ENCODE data around the gene NFKB1.

Gene NFKB1

GRCh38 chr4:102589743-102590142 lies 88.6 kb downstream of the NFKB1 start:
- Histone ChIP-seq H3K27ac (ENCODE audit: low read length) (no peak overlapping the region), H3K4me3 (ENCODE audit: low read length) (no peak overlapping the region), H3K4me1 (ENCODE audit: control insufficient read depth, low read depth, low read length) (no peaks in the 10 kb centered on the region), H3K36me3 (ENCODE audit: control insufficient read depth, low read depth, low read length) (no peaks in the 10 kb centered on the region), H3K27me3 (ENCODE audit: control insufficient read depth, insufficient read depth, low read length) (no peaks in the 10 kb centered on the region), H3K9ac (ENCODE audit: low read length) (no peak overlapping the region), H3K9me3 (ENCODE audit: control insufficient read depth, low read depth, low read length) (no peaks in the 10 kb centered on the region)

DNA sequence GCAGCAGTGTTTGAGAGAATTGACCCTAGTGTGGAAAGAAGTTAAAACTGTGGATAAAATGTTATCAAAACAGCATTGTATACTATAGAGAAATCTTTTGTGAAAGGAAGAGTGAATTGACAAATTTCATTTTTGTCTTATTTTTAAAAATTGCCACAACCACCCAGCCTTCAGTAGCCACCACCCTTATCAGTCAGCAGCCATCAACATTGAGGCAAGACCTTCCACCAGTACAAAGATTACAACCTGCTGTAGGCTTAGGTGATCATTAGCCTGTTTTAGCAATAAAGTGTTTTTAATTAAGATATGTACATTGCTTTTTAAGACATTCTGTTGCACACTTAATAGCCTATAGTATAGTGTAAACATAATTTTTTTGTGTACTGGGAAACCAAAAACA lies 91.1 kb downstream of the NFKB1 start:
- H3K9ac ChIP-seq (ENCODE audit: low read length): no peak overlapping the region
- H3K27me3 ChIP-seq (ENCODE audit: control insufficient read depth, insufficient read depth, low read length): no peaks in the 10 kb centered on the region
- no peaks in the 10 kb centered on the region for H3K9me3 ChIP-seq (ENCODE audit: control insufficient read depth, low read depth, low read length)
- H3K4me1 ChIP-seq (ENCODE audit: control insufficient read depth, low read depth, low read length): no peaks in the 10 kb centered on the region
- H3K27ac ChIP-seq (ENCODE audit: low read length): no peak overlapping the region
- no peaks in the 10 kb centered on the region for H3K36me3 ChIP-seq (ENCODE audit: control insufficient read depth, low read depth, low read length)
- H3K4me3 ChIP-seq (ENCODE audit: low read length): no peak overlapping the region

DNA sequence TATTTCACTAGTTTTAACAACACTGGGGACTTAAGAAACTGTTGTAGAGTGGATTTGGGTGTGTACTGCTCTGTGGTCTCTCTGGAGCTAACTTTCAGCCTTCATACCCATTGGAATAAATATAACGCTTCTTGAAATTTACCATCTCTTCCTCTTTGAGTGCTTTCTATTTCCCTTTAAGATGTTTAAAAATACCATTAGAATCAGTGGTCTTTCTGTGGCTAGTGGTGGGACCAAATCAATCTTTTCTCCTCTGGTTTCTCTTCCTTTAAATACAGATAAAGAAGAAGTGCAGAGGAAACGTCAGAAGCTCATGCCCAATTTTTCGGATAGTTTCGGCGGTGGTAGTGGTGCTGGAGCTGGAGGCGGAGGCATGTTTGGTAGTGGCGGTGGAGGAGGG lies 92.0 kb downstream of the NFKB1 start:
- no peaks in the 10 kb centered on the region for H3K4me1 ChIP-seq (ENCODE audit: control insufficient read depth, low read depth, low read length)
- no peak overlapping the region for H3K4me3 ChIP-seq (ENCODE audit: low read length)
- no peak overlapping the region for H3K27ac ChIP-seq (ENCODE audit: low read length)
- no peaks in the 10 kb centered on the region for H3K27me3 ChIP-seq (ENCODE audit: control insufficient read depth, insufficient read depth, low read length)
- no peaks in the 10 kb centered on the region for H3K36me3 ChIP-seq (ENCODE audit: control insufficient read depth, low read depth, low read length)
- H3K9me3 ChIP-seq (ENCODE audit: control insufficient read depth, low read depth, low read length): no peaks in the 10 kb centered on the region
- H3K9ac ChIP-seq (ENCODE audit: low read length): no peak overlapping the region

- no peaks in the 10 kb centered on the region for H3K4me1 ChIP-seq (ENCODE audit: control insufficient read depth, low read depth, low read length)
- no peak overlapping the region for H3K27ac ChIP-seq (ENCODE audit: low read length)
- no peaks in the 10 kb centered on the region for H3K36me3 ChIP-seq (ENCODE audit: control insufficient read depth, low read depth, low read length)
- H3K27me3 ChIP-seq (ENCODE audit: control insufficient read depth, insufficient read depth, low read length): no peaks in the 10 kb centered on the region
- no peak overlapping the region for H3K4me3 ChIP-seq (ENCODE audit: low read length)
- no peaks in the 10 kb centered on the region for H3K9me3 ChIP-seq (ENCODE audit: control insufficient read depth, low read depth, low read length)
- no peak overlapping the region for H3K9ac ChIP-seq (ENCODE audit: low read length)
Measured at GRCh38 chr4:102594000-102594399, 92.8 kb downstream of the NFKB1 start.

GRCh38 chr4:102596532-102596931 lies 95.4 kb downstream of the NFKB1 start:
- Histone ChIP-seq H3K4me1 (ENCODE audit: control insufficient read depth, low read depth, low read length) (no peaks in the 10 kb centered on the region), H3K27ac (ENCODE audit: low read length) (no peak overlapping the region), H3K9me3 (ENCODE audit: control insufficient read depth, low read depth, low read length) (no peaks in the 10 kb centered on the region), H3K36me3 (ENCODE audit: control insufficient read depth, low read depth, low read length) (no peaks in the 10 kb centered on the region), H3K4me3 (ENCODE audit: low read length) (no peak overlapping the region), H3K9ac (ENCODE audit: low read length) (no peak overlapping the region), H3K27me3 (ENCODE audit: control insufficient read depth, insufficient read depth, low read length) (no peaks in the 10 kb centered on the region)

- Histone ChIP-seq H3K27me3 (ENCODE audit: control insufficient read depth, insufficient read depth, low read length) (no peaks in the 10 kb centered on the region), H3K9ac (ENCODE audit: low read length) (no peak overlapping the region), H3K9me3 (ENCODE audit: control insufficient read depth, low read depth, low read length) (no peaks in the 10 kb centered on the region), H3K36me3 (ENCODE audit: control insufficient read depth, low read depth, low read length) (no peaks in the 10 kb centered on the region), H3K4me3 (ENCODE audit: low read length) (no peak overlapping the region), H3K4me1 (ENCODE audit: control insufficient read depth, low read depth, low read length) (no peaks in the 10 kb centered on the region), H3K27ac (ENCODE audit: low read length) (no peak overlapping the region)
Measured at GRCh38 chr4:102598086-102598761, 97.1 kb downstream of the NFKB1 start.

GRCh38 chr4:102598762-102599374 lies 97.7 kb downstream of the NFKB1 start:
- H3K27ac ChIP-seq (ENCODE audit: low read length): no peak overlapping the region

DNA sequence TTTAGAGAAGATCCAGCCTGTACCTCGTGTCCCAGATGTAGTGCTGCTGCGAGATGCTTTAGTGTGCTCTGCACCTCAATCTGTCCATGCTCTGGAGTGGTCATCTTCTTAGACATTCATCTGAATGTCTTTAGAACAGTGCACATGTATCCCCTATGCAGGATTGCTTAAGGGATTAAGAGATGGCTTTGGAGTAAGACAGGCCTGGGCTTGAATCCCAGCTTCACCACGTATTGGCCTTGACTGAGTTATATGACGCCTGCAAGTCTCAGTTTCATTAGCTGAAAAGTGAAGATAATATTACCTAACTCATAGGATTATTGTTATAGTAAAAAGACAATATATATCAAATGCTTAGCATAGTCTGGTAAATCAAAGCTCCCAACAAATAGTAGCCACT lies 98.3 kb downstream of the NFKB1 start:
- no peaks in the 10 kb centered on the region for H3K4me1 ChIP-seq (ENCODE audit: control insufficient read depth, low read depth, low read length)
- H3K4me3 ChIP-seq (ENCODE audit: low read length): no peak overlapping the region
- H3K9ac ChIP-seq (ENCODE audit: low read length): no peak overlapping the region
- no peaks in the 10 kb centered on the region for H3K36me3 ChIP-seq (ENCODE audit: control insufficient read depth, low read depth, low read length)
- H3K27ac ChIP-seq (ENCODE audit: low read length): no peak overlapping the region
- H3K27me3 ChIP-seq (ENCODE audit: control insufficient read depth, insufficient read depth, low read length): no peaks in the 10 kb centered on the region
- H3K9me3 ChIP-seq (ENCODE audit: control insufficient read depth, low read depth, low read length): no peaks in the 10 kb centered on the region

More at GRCh38 chr4:102598762-102599374, 97.7 kb downstream of the NFKB1 start:
- H3K4me3 ChIP-seq (ENCODE audit: low read length): no peak overlapping the region
- no peaks in the 10 kb centered on the region for H3K4me1 ChIP-seq (ENCODE audit: control insufficient read depth, low read depth, low read length)
- H3K9me3 ChIP-seq (ENCODE audit: control insufficient read depth, low read depth, low read length): no peaks in the 10 kb centered on the region
- H3K36me3 ChIP-seq (ENCODE audit: control insufficient read depth, low read depth, low read length): no peaks in the 10 kb centered on the region
- H3K9ac ChIP-seq (ENCODE audit: low read length): no peak overlapping the region
- no peaks in the 10 kb centered on the region for H3K27me3 ChIP-seq (ENCODE audit: control insufficient read depth, insufficient read depth, low read length)

DNA sequence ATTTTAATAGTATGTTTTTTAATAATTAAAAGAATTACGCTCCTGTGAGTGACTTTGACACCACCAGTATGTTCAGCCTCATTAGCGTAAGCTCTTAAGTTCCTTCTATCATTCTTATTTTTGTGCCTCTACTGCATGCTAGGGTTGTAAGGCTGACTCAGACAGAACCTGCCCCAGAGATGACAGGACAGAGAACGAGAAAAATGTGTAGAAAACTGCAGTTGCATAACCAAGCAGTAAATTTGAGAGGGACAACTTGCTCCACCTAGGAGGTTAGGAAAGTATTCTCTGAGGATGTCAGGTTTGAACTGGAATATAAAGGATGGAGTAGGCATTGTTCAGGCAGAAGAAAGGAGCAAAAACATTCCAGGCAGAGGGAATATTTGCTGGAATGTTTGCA lies 98.7 kb downstream of the NFKB1 start:
- no peaks in the 10 kb centered on the region for H3K9me3 ChIP-seq (ENCODE audit: control insufficient read depth, low read depth, low read length)
- no peaks in the 10 kb centered on the region for H3K36me3 ChIP-seq (ENCODE audit: control insufficient read depth, low read depth, low read length)
- H3K4me1 ChIP-seq (ENCODE audit: control insufficient read depth, low read depth, low read length): no peaks in the 10 kb centered on the region
- no peak overlapping the region for H3K4me3 ChIP-seq (ENCODE audit: low read length)
- no peak overlapping the region for H3K9ac ChIP-seq (ENCODE audit: low read length)
- no peaks in the 10 kb centered on the region for H3K27me3 ChIP-seq (ENCODE audit: control insufficient read depth, insufficient read depth, low read length)
- no peak overlapping the region for H3K27ac ChIP-seq (ENCODE audit: low read length)

GRCh38 chr4:102600689-102601088 lies 99.5 kb downstream of the NFKB1 start:
- H3K36me3 ChIP-seq (ENCODE audit: control insufficient read depth, low read depth, low read length): no peaks in the 10 kb centered on the region

GRCh38 chr4:102601586-102602227 lies 100.5 kb downstream of the NFKB1 start:
- no peak overlapping the region for H3K4me3 ChIP-seq (ENCODE audit: low read length)
- no peaks in the 10 kb centered on the region for H3K4me1 ChIP-seq (ENCODE audit: control insufficient read depth, low read depth, low read length)
- no peaks in the 10 kb centered on the region for H3K27me3 ChIP-seq (ENCODE audit: control insufficient read depth, insufficient read depth, low read length)
- no peaks in the 10 kb centered on the region for H3K9me3 ChIP-seq (ENCODE audit: control insufficient read depth, low read depth, low read length)
- no peak overlapping the region for H3K9ac ChIP-seq (ENCODE audit: low read length)
- no peaks in the 10 kb centered on the region for H3K36me3 ChIP-seq (ENCODE audit: control insufficient read depth, low read depth, low read length)
- H3K27ac ChIP-seq (ENCODE audit: low read length): no peak overlapping the region

More at GRCh38 chr4:102600689-102601088, 99.5 kb downstream of the NFKB1 start:
- H3K4me1 ChIP-seq (ENCODE audit: control insufficient read depth, low read depth, low read length): no peaks in the 10 kb centered on the region
- H3K27me3 ChIP-seq (ENCODE audit: control insufficient read depth, insufficient read depth, low read length): no peaks in the 10 kb centered on the region
- no peak overlapping the region for H3K9ac ChIP-seq (ENCODE audit: low read length)
- no peaks in the 10 kb centered on the region for H3K9me3 ChIP-seq (ENCODE audit: control insufficient read depth, low read depth, low read length)
- no peak overlapping the region for H3K4me3 ChIP-seq (ENCODE audit: low read length)
- H3K27ac ChIP-seq (ENCODE audit: low read length): no peak overlapping the region

Measured in iPS-18a (cell line).